COLO668 (cell line): Measurements from ENCODE around the gene S100A5.
"Not testable (repeated sequence)": the region's sequence is repeated elsewhere in the genome, so short reads cannot be mapped to it uniquely, and the experiment has no call there.

Experiments used
- DNase-seq: peaks from one replicate; lab custom pipeline; 2025; ENCODE audit not compliant: unreplicated experiment; lab: John Stamatoyannopoulos, UW

S100A5 gene, protein sequence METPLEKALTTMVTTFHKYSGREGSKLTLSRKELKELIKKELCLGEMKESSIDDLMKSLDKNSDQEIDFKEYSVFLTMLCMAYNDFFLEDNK

GRCh38 chr1:153540394-153541361, at the start of gene S100A5:
Gene S100A5, minus strand, starts transcription at chr1:153540934. Its CDS starts 743 bp downstream, at chr1:153540191.
- DNase-seq: no peak

DNA sequence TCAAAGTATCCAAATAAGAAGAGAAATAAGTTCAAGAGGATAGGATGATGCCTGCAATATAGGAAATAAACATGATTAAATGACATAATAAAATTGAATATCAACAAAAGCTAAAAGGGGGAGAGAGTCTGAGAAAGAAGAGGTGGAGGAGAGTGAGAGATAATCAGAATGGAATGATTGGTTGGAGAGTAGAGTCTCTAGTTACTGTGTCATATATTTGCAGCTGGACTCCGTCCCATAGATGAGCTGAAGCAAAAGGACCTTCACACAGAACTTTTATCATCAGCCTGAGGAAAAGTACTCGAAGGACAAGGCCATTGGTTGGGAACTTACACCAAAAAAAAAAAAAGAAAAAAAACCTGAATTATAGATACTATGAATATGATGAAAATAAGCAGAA, 47.7 kb upstream of the S100A5 start:
- no peak for DNase-seq

DNA sequence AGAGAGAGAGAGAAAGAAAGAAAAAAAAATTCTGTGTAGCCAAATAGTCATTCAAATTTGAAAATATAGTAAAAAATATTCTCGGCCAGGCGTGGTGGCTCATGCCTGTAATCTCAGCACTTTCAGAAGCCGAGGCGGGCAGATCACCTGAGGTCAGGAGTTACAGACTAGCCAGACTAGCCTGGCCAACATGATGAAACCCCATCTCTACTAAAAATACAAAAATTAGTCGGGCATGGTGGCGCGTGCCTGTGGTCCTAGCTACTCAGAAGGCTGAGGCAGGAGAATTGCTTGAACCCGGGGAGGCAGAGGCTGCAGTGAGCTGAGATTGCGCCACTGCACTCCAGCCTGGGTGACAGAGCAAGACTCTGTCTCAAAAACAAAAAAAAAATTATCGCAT, 47.3 kb upstream of the S100A5 start:
- DNase-seq: not testable (repeated sequence)

- DNase-seq: no peak
These were observed 46.6 kb upstream of the S100A5 start for GRCh38 chr1:153587314-153587713.

DNA sequence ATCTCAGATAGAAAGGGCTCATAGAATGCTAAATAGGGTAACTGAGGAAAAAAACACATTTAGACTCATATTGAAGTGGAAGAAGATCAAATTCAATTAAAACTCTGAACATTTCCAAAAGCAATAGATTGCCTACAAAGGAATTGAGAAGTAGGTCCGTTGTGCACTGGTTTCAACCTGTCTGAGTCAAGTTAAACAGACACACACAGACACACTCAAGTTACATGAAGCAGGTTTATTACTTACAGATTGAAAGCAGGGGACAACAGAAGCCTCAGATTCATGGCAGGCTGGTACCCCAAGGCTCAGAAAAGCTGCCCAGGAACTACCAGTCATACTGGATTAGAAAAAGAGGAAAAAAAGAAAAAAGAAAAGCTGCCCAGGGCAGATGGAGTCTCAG, 45.6 kb upstream of the S100A5 start:
- no peak for DNase-seq

DNA sequence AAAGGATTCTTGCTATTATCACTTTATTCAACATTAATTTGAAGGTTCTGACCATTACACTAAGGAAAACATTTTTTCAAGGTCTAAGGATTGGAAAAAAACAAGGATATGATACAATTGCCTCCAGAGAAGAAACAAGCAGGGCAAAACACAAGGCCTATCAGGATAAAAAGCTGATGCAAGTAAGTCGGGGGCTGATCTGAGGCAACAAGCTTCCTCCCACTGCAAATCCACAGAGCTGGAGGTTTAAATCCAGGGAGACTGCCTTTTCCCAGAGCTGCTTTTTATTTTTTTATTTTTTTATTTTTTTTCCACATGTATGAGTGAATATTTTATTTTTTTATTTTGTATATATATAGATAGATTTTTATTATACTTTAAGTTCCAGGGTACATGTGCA, 44.3 kb upstream of the S100A5 start:
- no peak for DNase-seq

DNA sequence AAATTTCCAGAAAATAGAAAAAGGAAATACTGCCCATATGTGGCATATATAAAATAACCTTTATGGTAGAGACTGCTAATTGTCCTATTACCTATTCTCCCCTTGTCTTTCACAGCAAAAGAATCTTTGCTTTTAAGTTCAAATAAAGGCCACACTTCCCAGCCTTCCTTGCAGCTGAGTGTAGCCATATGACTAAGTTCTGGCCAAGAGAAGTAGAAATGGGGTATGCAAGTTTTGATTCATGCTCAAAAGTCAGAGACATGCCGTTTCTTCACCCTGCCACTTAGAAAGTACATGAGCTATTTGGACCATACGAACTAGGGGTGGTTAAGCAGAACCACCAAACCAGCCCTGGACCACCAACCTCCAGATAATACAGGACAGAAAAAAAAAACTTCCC, 43.2 kb upstream of the S100A5 start:
- no peak for DNase-seq

- not testable (repeated sequence) for DNase-seq
These were observed 42.8 kb upstream of the S100A5 start for GRCh38 chr1:153583514-153583913.

GRCh38 chr1:153582836-153583235, 42.1 kb upstream of the S100A5 start:
- DNase-seq: not testable (repeated sequence)

- DNase-seq: no peak
These were observed 38.2 kb upstream of the S100A5 start for GRCh38 chr1:153578936-153579335.

GRCh38 chr1:153578490-153578889, 37.8 kb upstream of the S100A5 start:
- DNase-seq: no peak

- no peak for DNase-seq
These were observed 36.9 kb upstream of the S100A5 start for GRCh38 chr1:153577624-153578051.

- DNase-seq: no peak
These were observed 36.4 kb upstream of the S100A5 start for GRCh38 chr1:153577138-153577537.

DNA sequence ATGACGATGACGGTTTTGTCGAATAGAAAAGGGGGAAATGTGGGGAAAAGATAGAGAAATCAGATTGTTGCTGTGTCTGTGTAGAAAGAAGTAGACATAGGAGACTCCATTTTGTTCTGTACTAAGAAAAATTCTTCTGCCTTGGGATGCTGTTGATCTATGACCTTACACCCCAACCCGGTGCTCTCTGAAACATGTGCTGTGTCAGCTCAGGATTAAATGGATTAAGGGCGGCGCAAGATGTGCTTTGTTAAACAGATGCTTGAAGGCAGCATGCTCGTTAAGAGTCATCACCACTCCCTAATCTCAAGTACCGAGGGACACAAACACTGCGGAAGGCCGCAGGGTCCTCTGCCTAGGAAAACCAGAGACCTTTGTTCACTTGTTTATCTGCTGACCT, 34.8 kb upstream of the S100A5 start:
- DNase-seq: not testable (repeated sequence)

GRCh38 chr1:153575081-153575491, 34.4 kb upstream of the S100A5 start:
- DNase-seq: not testable (repeated sequence)

- DNase-seq: no peak
These were observed 32.6 kb upstream of the S100A5 start for GRCh38 chr1:153573351-153573750.

- peak; percentile 73 for DNase-seq
These were observed 31.9 kb upstream of the S100A5 start for GRCh38 chr1:153572569-153573015.

- DNase-seq: no peak
These were observed 31.0 kb upstream of the S100A5 start for GRCh38 chr1:153571706-153572105.

DNA sequence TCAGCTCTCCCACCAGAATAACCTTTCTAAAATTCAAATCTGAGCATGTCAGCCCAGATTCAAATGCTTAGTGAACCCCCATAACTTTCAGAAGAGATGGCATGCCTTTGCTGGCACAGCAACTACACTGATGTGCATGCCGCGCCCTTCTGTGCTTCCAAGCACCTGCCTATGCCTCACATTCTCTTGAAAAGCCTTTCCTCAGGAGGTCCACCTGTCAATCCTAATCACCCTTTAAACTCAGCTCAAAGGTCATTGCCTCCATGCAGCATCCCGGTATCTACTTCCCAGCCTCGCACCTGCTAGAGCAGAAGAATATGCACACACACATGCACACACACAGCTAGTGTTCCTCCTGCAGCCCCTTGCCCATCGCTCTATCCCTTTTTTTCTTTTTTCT, 30.1 kb upstream of the S100A5 start:
- peak; percentile 66 for DNase-seq

DNA sequence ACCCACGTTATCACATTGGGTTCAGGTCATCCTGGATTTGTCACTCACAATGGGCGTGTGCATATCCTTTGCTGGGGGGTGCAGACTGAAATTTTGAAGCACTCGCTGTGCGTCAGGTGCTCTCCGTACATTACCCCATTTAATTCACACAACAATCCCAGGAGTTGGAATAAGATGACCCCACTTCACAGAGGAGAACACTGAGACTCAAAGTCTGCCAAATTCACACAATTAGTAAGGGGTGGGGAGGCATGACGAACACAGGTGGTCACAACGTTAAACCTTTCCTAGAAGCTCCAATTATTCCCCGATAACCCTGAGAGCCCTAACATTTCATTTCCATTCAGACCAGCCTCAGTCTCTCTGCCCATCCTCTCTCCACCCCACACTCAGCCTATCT, 28.7 kb upstream of the S100A5 start:
- no peak for DNase-seq

DNA sequence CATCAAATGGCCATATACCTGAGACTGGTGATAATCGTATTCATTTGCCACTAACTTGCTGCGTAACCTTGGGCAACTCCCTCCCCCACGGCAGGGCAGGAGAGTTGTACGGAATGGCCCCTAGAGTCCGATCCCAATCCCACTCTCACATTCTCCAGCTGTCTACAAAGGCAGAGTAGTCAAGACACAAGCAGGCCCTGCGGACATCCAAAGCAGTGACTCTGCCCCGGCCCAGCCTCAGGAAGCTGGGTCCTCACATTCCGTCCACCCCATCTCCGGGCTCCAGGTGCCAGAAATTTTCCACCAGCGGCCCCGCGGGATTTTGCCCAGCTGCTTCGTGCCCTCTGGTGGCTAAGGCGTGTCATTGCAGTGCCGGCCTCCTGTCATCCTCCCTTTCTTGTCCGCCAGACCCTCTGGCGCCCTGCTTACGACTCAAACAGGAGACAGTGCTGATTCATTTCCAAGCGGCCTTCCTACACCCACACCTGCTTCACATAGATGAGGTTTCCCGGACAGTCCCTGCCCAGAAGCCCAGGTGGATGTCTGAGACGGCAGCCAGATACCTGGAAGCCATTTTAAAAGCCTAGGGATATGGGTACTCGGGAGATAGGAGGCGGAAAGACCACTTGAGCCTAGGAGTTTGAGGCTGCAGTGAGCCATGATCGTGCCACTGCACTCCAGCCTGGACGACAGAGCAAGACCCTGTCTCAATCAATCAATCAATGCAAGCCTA, 27.8 kb upstream of the S100A5 start:
- DNase-seq: peak; percentile 93
